ENCODE results near the gene GPR63.

DNA sequence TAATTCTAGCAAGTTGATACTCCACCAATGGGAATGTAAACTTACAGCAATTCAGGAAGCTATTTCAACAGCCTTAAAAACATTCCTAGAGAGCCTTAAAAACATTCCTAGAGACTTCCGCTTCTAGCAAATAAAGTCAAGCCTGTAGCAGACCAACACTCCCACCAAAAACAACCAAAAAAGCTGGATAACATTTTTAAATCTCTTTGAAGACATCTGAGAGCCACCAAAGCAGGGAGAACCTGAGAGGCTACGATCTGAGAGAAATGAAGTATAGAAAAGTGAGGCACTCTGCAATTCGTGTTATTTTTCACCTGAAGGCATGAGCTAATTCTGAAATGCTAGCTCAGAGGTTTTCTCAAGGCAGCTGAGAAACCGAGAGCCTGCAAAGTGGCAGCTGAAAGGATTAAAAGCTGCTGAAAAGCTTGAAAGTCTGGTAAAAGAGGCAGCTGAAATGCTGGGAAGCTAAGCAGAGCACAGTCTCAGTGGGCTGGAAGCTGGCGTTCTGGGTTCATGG lies 20.9 kb downstream of the GPR63 start:
- TF ChIP-seq CTCF (conservative IDR thresholded peaks at IDR 0.05 in 1 of 2, IDR thresholded peaks at IDR 0.05 in 1 of 2; ENCODE audit: low read depth in 1 of 2, low read length in 2 of 2) (no peak), EZH2 (IDR thresholded peaks at IDR 0.05; ENCODE audit: low read length, missing control alignments) (no peak)

Measured in fibroblast of lung (primary cell).